RWPE1 (cell line): Measurements from ENCODE around the gene SORBS1.

Experiments
- CTCF ChIA-PET: fragments of 350-600 bp; sonication (Branson Sonifier 250); formaldehyde crosslinking; extraction: SDS; loops from one replicate; lab custom pipeline; 2021; lab: Yijun Ruan, JAX
- POLR2A ChIA-PET: fragments of 400-600 bp; formaldehyde crosslinking; extraction: SDS; loops from one replicate; lab custom pipeline; 2020; ENCODE audit warnings: antibody characterized with exemption; ENCODE audit not compliant: low non-redundant PET; lab: Yijun Ruan, JAX
- DNase-seq: peaks from one replicate; pipeline ENCODE4 v3.0.0; 2012; ENCODE audit warnings: low spot score
- H3K27ac ChIP-seq: fragments of 450-650 bp; 2 replicates; pipeline ENCODE4 v1.5.1; 2017
- TF ChIP-seq, protein P1 (sequence below): fragments of 450-650 bp; conservative IDR thresholded peaks from 2 replicates; pipeline ENCODE4 v1.5.1; 2017; ENCODE audit warnings: low read depth, mild to moderate bottlenecking

Gene SORBS1

GRCh38 chr10:95516774-95517373 is 44.3 kb downstream of the SORBS1 start:
- DNase-seq = no peak
- TF ChIP-seq, protein P1, sequence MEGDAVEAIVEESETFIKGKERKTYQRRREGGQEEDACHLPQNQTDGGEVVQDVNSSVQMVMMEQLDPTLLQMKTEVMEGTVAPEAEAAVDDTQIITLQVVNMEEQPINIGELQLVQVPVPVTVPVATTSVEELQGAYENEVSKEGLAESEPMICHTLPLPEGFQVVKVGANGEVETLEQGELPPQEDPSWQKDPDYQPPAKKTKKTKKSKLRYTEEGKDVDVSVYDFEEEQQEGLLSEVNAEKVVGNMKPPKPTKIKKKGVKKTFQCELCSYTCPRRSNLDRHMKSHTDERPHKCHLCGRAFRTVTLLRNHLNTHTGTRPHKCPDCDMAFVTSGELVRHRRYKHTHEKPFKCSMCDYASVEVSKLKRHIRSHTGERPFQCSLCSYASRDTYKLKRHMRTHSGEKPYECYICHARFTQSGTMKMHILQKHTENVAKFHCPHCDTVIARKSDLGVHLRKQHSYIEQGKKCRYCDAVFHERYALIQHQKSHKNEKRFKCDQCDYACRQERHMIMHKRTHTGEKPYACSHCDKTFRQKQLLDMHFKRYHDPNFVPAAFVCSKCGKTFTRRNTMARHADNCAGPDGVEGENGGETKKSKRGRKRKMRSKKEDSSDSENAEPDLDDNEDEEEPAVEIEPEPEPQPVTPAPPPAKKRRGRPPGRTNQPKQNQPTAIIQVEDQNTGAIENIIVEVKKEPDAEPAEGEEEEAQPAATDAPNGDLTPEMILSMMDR = no peak
- ChIA-PET POLR2A (no interaction called here), CTCF (no interaction called here)
- no peak overlapping the region for H3K27ac ChIP-seq

GRCh38 chr10:95513941-95514392 is 47.2 kb downstream of the SORBS1 start:
- DNase-seq = peak; percentile 79
- ChIA-PET CTCF (no interaction called here), POLR2A (no interaction called here)
- TF ChIP-seq, protein P1 = no peak
- H3K27ac ChIP-seq = no peak overlapping the region

- TF ChIP-seq, protein P1 = no peak
- ChIA-PET POLR2A (no interaction called here), CTCF (interaction anchor here (0.6 kb wide), 1 partner anchor 139 kb away, joined by 5 read pairs; no protein-coding TSS in a partner anchor)
- DNase-seq = no peak
- no peak overlapping the region for H3K27ac ChIP-seq
Measured at GRCh38 chr10:95513008-95513589, 48.1 kb downstream of the SORBS1 start.

- POLR2A ChIA-PET = no interaction called here
- no peak for DNase-seq
- TF ChIP-seq, protein P1 = no peak
- no peak overlapping the region for H3K27ac ChIP-seq
- CTCF ChIA-PET = no interaction called here
Measured at GRCh38 chr10:95511314-95511713, 49.9 kb downstream of the SORBS1 start.

DNA sequence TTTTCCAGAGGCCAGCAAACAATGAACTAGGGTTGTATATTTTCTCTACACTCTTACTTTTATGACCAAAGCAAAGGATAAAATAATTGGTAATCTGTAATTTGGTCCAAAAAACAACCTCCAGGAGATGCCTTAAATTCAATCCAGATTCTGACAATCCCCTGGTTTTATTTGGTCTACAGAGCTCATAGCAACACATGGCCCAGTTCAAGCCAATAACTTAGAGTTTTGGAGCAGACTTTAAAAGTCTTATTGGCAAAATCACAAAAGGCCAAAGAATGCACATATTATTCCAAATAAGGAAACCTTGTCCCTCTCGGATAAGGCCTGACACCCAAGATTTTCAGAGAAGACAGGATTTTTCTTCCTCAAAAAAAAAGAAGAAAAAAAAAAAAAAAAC is 51.9 kb downstream of the SORBS1 start:
- DNase-seq = no peak
- ChIA-PET POLR2A (no interaction called here), CTCF (interaction anchor here (0.6 kb wide), 1 partner anchor 765 kb away, joined by 5 read pairs; no protein-coding TSS in a partner anchor)

DNA sequence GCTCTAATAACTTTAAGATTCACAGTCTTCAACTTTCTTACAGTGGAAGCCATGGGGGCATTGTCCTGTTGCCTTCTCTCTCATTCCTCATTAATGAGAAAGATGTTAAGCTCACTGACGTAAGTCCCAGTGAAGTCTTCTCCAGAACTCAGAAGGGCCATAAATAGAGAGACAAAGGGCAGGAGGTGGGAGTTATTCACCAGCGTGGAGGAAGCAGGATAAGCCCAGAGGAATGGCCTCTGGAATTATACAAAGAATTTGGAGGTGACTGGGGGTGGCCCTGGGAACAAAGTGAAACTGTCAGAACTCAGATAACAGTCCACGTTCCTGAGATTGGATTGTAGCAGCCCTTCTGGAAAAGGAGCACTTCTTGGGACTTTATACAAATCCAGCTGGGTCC is 52.4 kb downstream of the SORBS1 start:
- DNase-seq = no peak
- H3K27ac ChIP-seq = no peak overlapping the region
- TF ChIP-seq, protein P1 = no peak
- POLR2A ChIA-PET = no interaction called here
- CTCF ChIA-PET = no interaction called here

More for the DNA sequence above, 51.9 kb downstream of the SORBS1 start:
- H3K27ac ChIP-seq = no peak overlapping the region
- TF ChIP-seq, protein P1 = no peak
